ENCODE results near the gene TOP2B. TPM values are rescaled to one million over a fixed set of nuclear protein-coding genes. Genes with fewer than 3 reads are reported as not detected.

Gene TOP2B
- polyA plus RNA-seq, 1 experiment: 13.6 TPM

GRCh38 chr3:25558796-25559195, 105.9 kb downstream of the TOP2B start:
- H3K36me3 ChIP-seq (ENCODE audit: control insufficient read depth, insufficient read depth, low read length): no peaks in the 10 kb centered on the region
- no peak for DNase-seq (ENCODE audit: low read depth)
- TF ChIP-seq CTCF (IDR thresholded peaks at IDR 0.05; ENCODE audit: insufficient read depth, low read depth, low read length): no peak
- H3K27me3 ChIP-seq (ENCODE audit: control insufficient read depth, insufficient read depth, low read length): no peaks in the 10 kb centered on the region; the same call in 1 of the 2 replicates
- no peak overlapping the region for H3K4me3 ChIP-seq (ENCODE audit: low read depth, low read length)
- ChIA-PET POLR2A (no interaction called here), CTCF (interaction anchor here (1.7 kb wide), 1 partner anchor 19 kb away, joined by 3 read pairs; no protein-coding TSS in a partner anchor)

GRCh38 chr3:25558121-25558520, 106.6 kb downstream of the TOP2B start:
- Histone ChIP-seq H3K36me3 (ENCODE audit: control insufficient read depth, insufficient read depth, low read length) (no peaks in the 10 kb centered on the region), H3K27me3 (ENCODE audit: control insufficient read depth, insufficient read depth, low read length) (no peaks in the 10 kb centered on the region; the same call in 1 of the 2 replicates), H3K4me3 (ENCODE audit: low read depth, low read length) (no peak overlapping the region)
- no peak for TF ChIP-seq CTCF (IDR thresholded peaks at IDR 0.05; ENCODE audit: insufficient read depth, low read depth, low read length)
- CTCF ChIA-PET: interaction anchor here (1.7 kb wide), 1 partner anchor 18 kb away, joined by 3 read pairs; no protein-coding TSS in a partner anchor
- DNase-seq (ENCODE audit: low read depth): no peak
- POLR2A ChIA-PET: no interaction called here

- TF ChIP-seq CTCF (IDR thresholded peaks at IDR 0.05; ENCODE audit: insufficient read depth, low read depth, low read length): no peak
- Histone ChIP-seq H3K36me3 (ENCODE audit: control insufficient read depth, insufficient read depth, low read length) (no peaks in the 10 kb centered on the region), H3K27me3 (ENCODE audit: control insufficient read depth, insufficient read depth, low read length) (no peaks in the 10 kb centered on the region; the same call in 1 of the 2 replicates), H3K4me3 (ENCODE audit: low read depth, low read length) (no peak overlapping the region)
- CTCF ChIA-PET: interaction anchor here (0.6 to 1.3 kb wide), 3 partner anchors 10 to 39 kb away, joined by 3 read pairs; no protein-coding TSS in a partner anchor
- POLR2A ChIA-PET: no interaction called here
- DNase-seq (ENCODE audit: low read depth): no peak
These were observed 107.0 kb downstream of the TOP2B start for GRCh38 chr3:25557694-25558093.

GRCh38 chr3:25556447-25556846, 108.3 kb downstream of the TOP2B start:
- DNase-seq (ENCODE audit: low read depth): no peak
- H3K27me3 ChIP-seq (ENCODE audit: control insufficient read depth, insufficient read depth, low read length): no peaks in the 10 kb centered on the region; the same call in 1 of the 2 replicates
- no peak overlapping the region for H3K4me3 ChIP-seq (ENCODE audit: low read depth, low read length)
- TF ChIP-seq CTCF (IDR thresholded peaks at IDR 0.05; ENCODE audit: insufficient read depth, low read depth, low read length): no peak
- ChIA-PET POLR2A (no interaction called here), CTCF (interaction anchor here (0.9 to 1.5 kb wide), 5 partner anchors 11 to 36 kb away, joined by 3 to 5 read pairs (median 4); no protein-coding TSS in a partner anchor)
- no peaks in the 10 kb centered on the region for H3K36me3 ChIP-seq (ENCODE audit: control insufficient read depth, insufficient read depth, low read length)

- DNase-seq (ENCODE audit: low read depth): no peak
- CTCF ChIA-PET: interaction anchor here (0.9 to 1.5 kb wide), 4 partner anchors 10 to 37 kb away, joined by 3 to 5 read pairs (median 4); no protein-coding TSS in a partner anchor
These were observed 108.8 kb downstream of the TOP2B start for GRCh38 chr3:25555695-25556437.

More at GRCh38 chr3:25555695-25556437, 108.8 kb downstream of the TOP2B start:
- TF ChIP-seq CTCF (IDR thresholded peaks at IDR 0.05; ENCODE audit: insufficient read depth, low read depth, low read length): no peak
- no peaks in the 10 kb centered on the region for H3K36me3 ChIP-seq (ENCODE audit: control insufficient read depth, insufficient read depth, low read length)
- POLR2A ChIA-PET: no interaction called here
- H3K27me3 ChIP-seq (ENCODE audit: control insufficient read depth, insufficient read depth, low read length): no peaks in the 10 kb centered on the region
- no peak overlapping the region for H3K4me3 ChIP-seq (ENCODE audit: low read depth, low read length)
